Astrocyte of the hippocampus (primary cell): ENCODE data around the gene BBS4.
"Not testable (repeated sequence)": the region's sequence is repeated elsewhere in the genome, so short reads cannot be mapped to it uniquely, and the experiment has no call there.

Experiments used
- DNase-seq: peaks from one replicate; pipeline ENCODE4 v3.0.0; 2011; ENCODE audit warnings: low read depth, low spot score

The BBS4 gene, protein sequence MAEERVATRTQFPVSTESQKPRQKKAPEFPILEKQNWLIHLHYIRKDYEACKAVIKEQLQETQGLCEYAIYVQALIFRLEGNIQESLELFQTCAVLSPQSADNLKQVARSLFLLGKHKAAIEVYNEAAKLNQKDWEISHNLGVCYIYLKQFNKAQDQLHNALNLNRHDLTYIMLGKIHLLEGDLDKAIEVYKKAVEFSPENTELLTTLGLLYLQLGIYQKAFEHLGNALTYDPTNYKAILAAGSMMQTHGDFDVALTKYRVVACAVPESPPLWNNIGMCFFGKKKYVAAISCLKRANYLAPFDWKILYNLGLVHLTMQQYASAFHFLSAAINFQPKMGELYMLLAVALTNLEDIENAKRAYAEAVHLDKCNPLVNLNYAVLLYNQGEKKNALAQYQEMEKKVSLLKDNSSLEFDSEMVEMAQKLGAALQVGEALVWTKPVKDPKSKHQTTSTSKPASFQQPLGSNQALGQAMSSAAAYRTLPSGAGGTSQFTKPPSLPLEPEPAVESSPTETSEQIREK

GRCh38 chr15:72685925-72686794 lies at the start of gene BBS4, which contains the start of gene HIGD2B:
TSS of gene BBS4 (plus strand) at chr15:72686207. CDS start at chr15:72686228, 21 bp downstream.
TSS of gene HIGD2B (minus strand) at chr15:72686182. CDS start at chr15:72676374, 9,808 bp downstream.
- peak; percentile 96 for DNase-seq

- peak; percentile 63 for DNase-seq
These were observed 49.3 kb upstream of the BBS4 start for GRCh38 chr15:72636519-72637282.

DNA sequence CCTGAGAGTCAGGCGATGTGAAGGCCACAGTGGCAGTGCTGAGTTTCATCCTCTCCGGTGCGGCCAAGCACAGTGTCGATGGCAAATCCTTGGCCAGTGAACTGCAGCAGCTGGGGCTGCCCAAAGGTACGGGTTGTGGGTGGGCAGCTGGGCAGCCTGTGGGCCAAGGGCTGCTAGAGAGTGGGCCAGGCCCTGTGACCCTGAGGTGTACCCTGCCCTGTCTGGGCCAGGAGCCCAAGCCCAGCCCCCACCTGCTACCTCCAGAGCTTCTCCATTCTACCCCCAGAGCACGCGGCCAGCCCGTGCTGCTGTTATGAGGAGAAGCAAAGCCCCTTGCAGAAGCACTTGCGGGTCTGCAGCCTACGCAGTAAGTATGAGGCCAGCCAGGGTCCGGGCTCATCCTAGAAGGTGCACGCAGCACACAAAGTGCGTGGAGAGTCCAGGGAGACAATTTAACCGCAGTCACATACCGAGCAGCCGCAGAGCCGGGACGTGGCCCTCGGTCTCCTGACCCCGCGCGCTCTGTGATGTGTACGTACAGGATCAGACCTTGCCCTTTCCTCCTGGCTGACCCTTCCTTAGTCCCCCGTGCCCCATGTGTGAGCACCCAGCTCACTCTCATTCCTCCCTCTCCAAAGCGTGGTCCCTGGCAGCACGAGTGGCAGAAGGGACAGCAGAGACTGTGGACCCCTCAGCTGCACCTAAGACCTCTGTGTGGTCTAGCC lies 46.1 kb upstream of the BBS4 start:
- DNase-seq = not testable (repeated sequence)

- not testable (repeated sequence) for DNase-seq
These were observed 43.7 kb upstream of the BBS4 start for GRCh38 chr15:72642271-72642670.

- not testable (repeated sequence) for DNase-seq
These were observed 37.3 kb upstream of the BBS4 start for GRCh38 chr15:72648631-72649253.

DNA sequence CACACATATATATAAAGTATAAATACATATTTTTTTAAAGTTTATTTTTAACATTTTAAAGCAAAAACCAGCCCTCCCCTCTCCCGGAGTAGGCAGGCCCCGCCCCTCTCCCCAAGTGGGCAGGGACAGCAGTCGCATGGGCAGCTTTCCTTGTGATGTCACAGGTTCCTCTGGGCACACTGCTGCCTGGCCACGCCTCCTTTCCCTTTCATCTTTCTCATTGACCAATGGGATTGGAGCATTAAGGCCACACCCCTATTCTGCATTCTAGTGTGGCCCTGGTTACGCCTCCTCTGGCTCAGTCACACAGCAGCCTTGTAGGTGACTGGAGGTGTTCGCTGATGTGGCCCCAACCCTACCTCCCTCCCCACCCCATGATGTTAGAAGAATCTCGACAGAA lies 31.6 kb upstream of the BBS4 start, which contains the start of gene GOLGA6B:
Gene GOLGA6B (plus strand): TSS at position 301 of the 400 bp plus-strand sequence. CDS start 41 bp downstream, at position 342.
- DNase-seq = not testable (repeated sequence)

DNA sequence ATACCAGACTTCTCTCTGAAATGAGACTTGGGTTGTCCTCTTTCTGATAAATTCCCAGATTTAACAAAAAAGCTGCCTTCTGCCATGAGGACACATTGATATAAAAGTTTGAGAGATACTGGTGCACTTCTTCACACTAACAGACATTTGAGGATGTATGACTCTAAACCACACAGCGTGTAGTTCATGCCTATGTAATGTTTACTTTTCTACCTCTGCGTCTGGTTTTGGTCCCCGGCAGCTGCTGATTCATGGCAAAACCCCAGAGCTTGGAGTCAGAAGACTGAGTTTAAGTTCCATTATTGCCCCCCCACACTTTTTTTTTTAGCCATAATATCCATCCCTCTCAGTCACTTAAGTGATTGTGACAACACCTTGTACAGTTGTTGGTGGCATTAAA lies 30.0 kb upstream of the BBS4 start:
- DNase-seq = not testable (repeated sequence)

DNA sequence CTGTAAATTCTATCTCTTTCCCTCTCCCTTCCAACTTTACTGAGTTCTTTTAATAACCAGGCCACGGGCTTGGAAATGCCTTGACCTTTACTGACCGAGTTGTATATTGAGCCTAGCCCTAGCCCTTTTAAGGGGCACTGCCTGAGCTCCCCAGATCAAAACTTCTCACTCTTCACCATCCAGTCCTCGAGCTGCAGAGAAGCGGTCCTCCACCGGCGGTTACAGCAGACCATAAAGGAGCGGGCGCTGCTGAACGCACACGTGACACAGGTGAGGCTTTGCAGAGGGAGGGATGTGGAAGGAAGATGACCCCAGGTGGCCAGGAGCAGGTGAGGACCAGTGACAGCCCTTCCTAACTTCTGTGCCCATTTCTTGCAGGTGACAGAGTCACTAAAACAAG lies 24.9 kb upstream of the BBS4 start:
- not testable (repeated sequence) for DNase-seq

DNA sequence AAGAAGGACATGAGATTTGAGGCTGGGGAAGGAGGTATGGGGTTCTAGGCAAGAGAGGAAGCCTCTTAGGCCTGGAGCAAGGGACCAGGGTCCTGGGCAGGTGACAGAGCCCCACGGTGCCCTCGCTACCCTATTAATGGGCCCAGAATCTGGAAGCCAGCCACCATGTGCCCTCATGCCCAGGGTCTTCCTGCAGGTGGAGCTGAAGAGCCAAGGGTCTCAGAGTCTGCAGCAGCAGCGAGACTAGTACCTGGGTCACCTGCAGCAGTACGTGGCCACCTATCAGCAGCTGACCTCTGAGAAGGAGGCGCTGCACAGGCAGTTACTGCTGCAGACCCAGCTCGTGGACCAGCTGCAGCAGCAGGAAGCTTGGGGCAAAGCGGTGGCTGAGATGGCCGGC lies 22.1 kb upstream of the BBS4 start:
- not testable (repeated sequence) for DNase-seq

DNA sequence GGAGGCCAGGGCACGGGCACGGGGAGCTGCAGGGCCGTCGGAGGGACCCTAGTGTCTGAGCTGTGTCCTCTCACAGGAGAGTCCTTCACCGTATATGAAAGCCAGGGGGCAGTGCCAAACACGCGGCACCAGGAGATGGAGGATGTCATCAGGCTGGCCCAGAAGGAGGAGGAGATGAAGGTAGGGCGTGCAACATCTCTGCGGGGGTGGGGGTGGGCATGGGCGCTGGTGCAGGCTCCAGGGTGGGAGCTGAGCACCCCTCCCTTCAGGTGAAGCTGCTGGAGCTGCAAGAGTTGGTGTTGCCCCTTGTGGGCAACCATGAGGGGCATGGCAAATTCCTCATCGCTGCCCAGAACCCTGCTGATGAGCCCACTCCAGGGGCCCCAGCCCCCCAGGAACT lies 20.3 kb upstream of the BBS4 start:
- DNase-seq = not testable (repeated sequence)

DNA sequence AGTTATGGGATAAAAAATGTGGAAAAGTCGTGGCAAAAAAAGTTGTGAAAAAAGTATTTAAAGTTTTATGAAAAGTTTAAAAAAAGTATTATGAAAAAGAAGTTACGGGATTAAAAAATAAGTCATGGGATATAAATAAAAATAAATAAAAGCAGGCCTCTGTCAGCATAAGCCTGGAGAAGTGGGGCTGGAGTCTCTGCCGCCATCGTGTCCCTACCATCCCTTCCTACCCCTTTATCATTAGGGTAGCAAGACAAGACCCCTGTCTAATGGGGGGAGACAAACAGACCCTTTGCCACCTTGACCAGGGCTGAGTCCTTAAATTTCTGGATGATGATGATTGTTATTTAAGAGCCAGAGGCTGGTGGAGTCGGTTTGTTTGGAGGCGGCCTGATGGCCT lies 16.2 kb upstream of the BBS4 start:
- not testable (repeated sequence) for DNase-seq

GRCh38 chr15:72670656-72671352 lies 15.2 kb upstream of the BBS4 start:
- peak; percentile 83 for DNase-seq

GRCh38 chr15:72671525-72671924 lies 14.5 kb upstream of the BBS4 start:
- DNase-seq = no peak

DNA sequence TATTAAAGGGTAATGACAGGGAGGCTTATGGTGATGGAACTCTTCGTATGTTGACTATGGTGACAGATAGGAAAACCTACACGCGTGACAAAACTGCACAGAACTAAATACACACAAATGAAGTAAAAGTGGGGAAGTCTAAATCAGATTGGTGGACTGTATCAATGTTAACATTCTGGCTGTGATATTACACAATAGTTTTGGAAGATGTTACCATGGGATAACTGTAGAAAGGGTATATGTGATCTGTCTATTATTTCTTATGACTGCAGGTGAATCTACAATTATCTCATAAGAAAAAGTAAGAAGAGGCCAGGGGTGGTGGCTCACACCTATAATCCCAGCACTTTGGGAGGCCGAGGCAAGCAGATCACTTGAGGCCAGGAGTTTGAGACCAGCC lies 9.2 kb upstream of the BBS4 start:
- no peak for DNase-seq

DNA sequence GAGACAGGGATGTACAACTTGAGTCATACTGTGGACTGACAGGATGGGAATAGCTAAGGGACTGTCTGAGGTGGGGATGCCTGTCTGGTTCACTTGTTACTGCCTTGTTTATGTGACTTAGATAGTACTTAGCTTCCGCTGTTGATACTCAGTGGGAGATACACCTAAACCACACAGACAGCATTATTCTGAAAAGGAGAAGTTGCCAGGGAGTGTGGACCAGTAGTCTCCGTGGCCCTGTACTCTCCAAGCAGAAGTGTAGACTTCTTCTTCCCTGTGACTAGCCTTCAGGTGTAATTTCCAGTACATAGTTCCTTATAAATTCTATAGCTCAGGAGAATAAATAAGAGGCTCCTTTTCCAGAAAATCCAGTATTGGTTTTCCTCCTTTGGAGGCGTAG lies 5.1 kb upstream of the BBS4 start:
- DNase-seq = no peak

GRCh38 chr15:72682772-72683171 lies 3.2 kb upstream of the BBS4 start:
- no peak for DNase-seq

GRCh38 chr15:72685301-72685924 lies 594 bp upstream of the BBS4 start:
- peak; percentile 1 for DNase-seq

GRCh38 chr15:72688697-72689096 lies 2.7 kb downstream of the BBS4 start:
- no peak for DNase-seq

GRCh38 chr15:72690938-72691337 lies 4.9 kb downstream of the BBS4 start:
- DNase-seq = no peak
